GM12875 (cell line): Measurements from ENCODE around the gene RAPGEF5.

ENCODE experiments used
- H3K4me3 ChIP-seq: one replicate; pipeline ENCODE4 v1.5.1; 2011; ENCODE audit warnings: low read depth, low read length, control low read depth
- CTCF ChIP-seq: IDR thresholded peaks from 2 replicates; pipeline ENCODE4 v1.5.1; 2011; ENCODE audit warnings: low read depth, mild to moderate bottlenecking, control low read depth, inconsistent platforms, low read length, moderate library complexity, borderline replicate concordance; ENCODE audit not compliant: insufficient read depth

The RAPGEF5 gene

DNA sequence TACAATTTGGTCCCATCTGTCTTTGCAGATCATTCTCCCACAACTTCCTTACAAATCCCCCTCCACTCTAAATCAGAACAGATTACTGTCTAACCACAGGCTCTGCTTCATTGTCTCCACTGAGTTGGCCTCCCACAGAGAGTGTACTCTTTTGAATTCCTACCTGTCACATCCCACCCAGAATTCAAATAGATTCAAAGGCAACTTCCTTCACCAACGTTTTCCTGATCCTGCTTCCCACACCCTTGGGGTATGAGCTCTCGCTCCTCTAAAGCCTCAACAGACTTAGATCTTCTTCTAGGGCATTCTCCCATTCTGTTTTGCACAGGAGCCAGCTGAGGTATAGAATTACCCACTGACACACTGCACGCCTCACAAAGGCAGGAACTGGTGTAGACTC lies 213.5 kb downstream of the RAPGEF5 start:
- H3K4me3 ChIP-seq, result no peak overlapping the region
- no peak for TF ChIP-seq CTCF

GRCh38 chr7:22142572-22142971 lies 214.4 kb downstream of the RAPGEF5 start:
- TF ChIP-seq CTCF, result no peak
- no peak overlapping the region for H3K4me3 ChIP-seq

DNA sequence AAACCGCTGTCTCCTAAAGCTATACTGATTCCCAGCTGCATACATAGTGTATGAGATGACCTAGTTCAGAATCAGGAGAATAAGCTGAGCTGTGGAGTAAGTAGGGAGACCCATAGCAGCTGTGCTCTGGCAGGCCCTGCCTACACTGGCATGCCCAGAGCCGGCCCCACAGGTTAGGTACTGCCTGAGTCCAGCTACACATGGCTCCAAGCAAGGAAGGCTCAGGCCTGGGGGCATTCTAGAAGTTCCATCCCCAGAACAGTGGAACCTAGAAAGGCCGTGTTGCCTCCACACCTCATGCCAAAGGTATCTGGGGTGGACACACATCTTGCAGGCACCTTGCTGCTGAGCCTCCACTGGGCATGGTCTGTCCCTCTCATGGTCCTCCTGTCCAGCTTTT lies 215.6 kb downstream of the RAPGEF5 start:
- no peak for TF ChIP-seq CTCF
- no peak overlapping the region for H3K4me3 ChIP-seq

GRCh38 chr7:22140578-22140977 lies 216.4 kb downstream of the RAPGEF5 start:
- H3K4me3 ChIP-seq, result no peak overlapping the region
- TF ChIP-seq CTCF, result no peak

DNA sequence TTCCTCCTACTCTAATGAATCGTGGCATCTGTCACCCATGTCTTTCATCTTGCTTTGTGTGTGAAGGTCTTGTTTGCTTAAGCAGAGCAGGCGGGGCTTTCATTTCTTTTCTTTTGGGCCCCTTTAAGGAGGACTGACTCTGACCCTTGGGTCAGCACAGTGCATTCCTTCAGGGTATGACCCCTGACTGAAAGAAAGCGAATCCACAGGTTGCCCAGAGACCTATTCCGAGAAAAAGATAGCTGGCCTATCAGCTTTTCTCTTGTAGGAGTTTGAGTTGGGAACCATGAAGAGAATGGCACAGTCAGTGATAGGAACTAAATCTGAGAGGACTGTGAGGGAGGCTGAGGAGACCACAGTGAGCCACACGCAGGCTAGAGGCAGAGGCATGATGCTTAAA lies 218.1 kb downstream of the RAPGEF5 start:
- H3K4me3 ChIP-seq, result no peak overlapping the region
- no peak for TF ChIP-seq CTCF

GRCh38 chr7:22138106-22138505 lies 218.8 kb downstream of the RAPGEF5 start:
- no peak overlapping the region for H3K4me3 ChIP-seq
- no peak for TF ChIP-seq CTCF

GRCh38 chr7:22137466-22137865 lies 219.5 kb downstream of the RAPGEF5 start:
- no peak overlapping the region for H3K4me3 ChIP-seq
- no peak for TF ChIP-seq CTCF
